GM18505 (cell line): ENCODE data around the gene NFATC2.
A peak's percentile ranks its signal among the peaks of the same experiment; 100 is the strongest.
"Not testable (repeated sequence)": the region's sequence is repeated elsewhere in the genome, so short reads cannot be mapped to it uniquely, and the experiment has no call there.

Source experiments
- ATAC-seq: cut with Tn5 transposase; IDR thresholded peaks from one replicate; pipeline ENCODE4 v1.9.1; 2021; ENCODE audit not compliant: unreplicated experiment
- POLR2A ChIP-seq: IDR thresholded peaks from 4 replicates; pipeline ENCODE4 v1.6.1; 2011; ENCODE audit warnings: borderline replicate concordance; ENCODE audit not compliant: insufficient read depth, insufficient read length; ENCODE audit errors: extremely low read depth

NFATC2 gene

DNA sequence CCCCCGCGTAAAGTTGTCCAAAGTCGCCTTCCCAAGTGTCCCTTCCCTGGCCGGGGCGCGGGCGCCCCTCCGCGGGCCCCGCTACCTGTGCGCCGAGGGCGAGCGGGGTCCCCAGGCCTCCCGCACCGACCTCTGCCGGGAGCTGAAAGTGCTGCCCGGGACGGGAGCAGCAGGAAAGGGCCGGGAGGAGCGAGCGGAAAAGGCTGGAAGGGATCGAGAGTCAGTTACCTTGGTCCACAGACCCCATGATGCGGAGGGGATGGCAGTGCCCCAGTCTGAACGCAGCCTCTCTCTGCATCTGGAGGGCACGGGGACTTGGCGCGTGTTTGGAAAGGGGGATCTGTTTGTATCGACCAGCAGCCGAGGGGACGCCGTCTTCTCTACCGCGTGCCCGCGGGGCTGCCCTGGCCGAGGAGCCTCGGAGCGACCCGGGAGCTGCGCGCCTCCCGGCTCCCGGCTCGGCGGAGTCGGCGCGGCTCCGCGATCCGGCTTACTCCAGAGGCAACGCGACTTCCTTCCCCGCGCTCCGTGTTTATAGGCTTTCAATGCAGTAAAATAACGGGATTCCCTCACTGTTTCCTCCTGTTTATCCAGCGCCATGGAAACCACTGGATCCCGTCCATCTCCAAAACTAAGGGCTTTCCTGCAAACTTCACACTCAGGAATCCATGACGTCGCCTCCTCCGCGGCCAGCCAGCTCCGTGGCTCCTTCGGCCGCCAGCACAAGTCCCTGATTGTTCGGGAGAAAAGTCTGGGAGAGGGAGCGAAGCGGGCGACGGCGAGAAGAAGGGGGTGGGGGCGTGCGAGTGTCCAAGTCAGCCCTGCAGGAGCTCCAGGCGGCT is 20.0 kb upstream of the NFATC2 start:
- TF ChIP-seq POLR2A = no peak
- ATAC-seq = no peak

DNA sequence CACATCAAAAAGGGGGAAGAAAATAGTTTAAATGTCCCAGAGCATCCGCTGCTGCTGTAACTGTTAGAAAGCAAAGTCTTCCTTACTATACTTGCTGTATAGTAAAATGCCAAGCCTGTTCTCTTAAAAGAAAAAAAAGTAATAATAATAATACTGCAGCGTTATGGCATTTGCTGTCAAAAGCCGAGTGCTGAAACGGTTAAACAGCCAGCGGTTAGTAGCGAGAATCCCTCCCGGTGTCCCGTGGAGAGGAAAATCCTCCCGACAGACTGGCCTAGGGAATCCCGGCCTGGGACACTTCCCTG is 19.5 kb upstream of the NFATC2 start:
- no peak for ATAC-seq

DNA sequence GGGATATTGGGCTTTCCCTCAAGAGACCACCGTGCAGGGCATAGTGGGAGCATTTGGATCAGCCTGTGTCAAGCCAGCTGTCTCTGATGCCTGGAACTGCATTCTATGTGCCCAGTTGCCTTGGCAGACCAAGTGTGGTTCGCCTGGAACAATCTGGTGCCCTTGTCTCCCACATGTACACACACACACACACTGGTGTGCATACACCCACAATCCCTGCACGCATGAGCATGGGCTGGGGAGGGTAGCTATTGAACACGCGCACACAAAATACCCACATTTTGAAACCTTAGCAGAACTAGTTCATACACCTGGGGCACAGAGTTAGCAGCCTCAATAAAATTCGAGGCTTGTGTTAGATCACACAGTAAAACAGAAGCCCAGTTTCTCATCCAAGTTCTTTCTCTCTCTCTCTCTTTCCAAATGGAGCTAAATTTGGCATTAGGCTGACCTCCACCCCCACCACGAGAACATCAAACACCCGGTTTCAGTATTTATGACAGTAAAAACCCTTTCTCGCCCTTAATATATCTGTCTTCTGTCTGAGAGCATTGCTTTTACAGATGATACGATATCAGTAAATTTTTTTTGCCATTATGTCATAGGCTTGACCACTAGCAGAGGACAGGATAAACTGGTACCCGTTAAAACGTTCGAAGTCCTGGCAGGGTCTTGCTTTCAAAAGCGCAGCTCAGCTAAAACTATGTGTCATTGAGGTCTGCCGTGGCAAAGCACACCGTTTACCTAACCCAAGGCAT is 18.2 kb upstream of the NFATC2 start:
- TF ChIP-seq POLR2A = no peak

More for the DNA sequence above, 19.5 kb upstream of the NFATC2 start:
- TF ChIP-seq POLR2A = no peak

DNA sequence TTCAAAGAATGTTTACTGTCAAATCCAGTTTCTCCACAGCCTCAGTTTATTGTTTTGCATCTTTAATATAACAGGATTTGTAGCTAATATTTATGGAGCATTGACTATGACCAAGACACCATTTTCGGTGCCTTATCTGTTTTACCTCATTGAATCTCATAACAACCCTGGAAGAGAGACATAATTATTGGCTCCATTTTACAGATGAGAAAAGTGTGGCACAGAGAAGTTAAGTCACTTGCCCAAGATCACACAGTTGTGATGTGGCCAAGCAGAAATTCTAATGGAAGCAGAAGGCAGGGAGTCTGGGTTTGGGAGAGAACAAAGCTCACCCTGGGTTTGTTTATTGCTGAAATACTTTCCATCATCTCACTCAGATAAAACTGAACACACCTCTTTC is 17.5 kb upstream of the NFATC2 start:
- no peak for TF ChIP-seq POLR2A
- ATAC-seq = no peak

More for the DNA sequence above, 18.2 kb upstream of the NFATC2 start:
- ATAC-seq = no peak

DNA sequence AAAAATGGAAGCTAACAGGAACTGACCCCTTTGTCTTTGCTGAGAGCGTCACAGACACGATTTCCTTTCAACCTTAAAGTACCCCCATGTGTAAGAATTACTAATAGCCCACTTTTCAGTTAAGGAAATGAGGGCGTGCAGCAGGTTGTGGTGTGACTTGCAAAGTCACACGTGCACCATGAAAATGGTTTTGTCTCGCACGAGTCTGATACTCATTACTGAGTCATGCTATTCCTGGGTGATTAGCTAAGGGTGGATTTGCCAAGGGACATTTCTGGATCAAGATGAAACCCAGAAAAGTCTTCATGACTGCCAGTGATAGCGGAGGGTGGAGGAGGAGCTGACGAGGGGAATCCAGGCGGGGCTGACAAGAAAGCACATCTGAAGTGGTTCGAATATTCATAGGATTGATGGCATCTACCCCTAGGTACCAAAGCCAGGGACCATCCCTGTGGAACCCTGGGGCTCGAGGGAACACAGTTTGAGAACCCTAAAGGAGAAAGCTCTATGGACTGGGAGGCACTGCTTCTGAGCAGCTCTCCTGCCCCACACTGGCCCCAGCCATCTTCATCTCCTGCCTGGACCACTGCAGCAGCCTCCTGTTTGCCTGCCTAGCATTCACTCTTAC is 12.1 kb upstream of the NFATC2 start:
- no peak for ATAC-seq

DNA sequence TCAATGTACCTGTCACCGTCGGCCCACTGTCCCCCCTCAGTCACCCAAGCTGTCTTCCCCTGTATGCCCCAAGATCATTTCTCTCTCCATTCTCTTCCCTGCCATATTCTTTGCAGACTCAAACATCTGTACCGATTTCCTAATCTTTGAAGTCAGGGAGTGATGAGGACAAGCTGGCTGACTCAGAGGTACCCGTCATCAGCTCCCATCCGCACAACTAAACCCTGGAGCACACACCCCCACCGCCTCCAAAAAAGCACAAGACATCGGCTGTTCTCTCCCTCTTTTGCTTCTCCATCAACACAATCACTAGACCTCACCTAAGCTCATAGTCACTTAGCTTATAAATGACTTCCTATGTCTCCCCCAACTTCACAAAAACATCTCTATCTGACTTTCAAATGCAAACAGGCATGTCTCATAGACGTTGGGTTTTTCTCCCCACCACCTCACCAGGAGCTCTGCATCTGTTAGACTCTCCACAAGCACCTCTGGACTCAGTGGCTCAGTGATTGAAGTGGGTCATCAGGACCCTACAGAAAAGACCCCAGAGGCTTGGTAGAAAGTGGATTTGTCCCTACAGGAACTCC is 11.5 kb upstream of the NFATC2 start:
- no peak for TF ChIP-seq POLR2A
- ATAC-seq = no peak

More for the DNA sequence above, 12.1 kb upstream of the NFATC2 start:
- TF ChIP-seq POLR2A = no peak

DNA sequence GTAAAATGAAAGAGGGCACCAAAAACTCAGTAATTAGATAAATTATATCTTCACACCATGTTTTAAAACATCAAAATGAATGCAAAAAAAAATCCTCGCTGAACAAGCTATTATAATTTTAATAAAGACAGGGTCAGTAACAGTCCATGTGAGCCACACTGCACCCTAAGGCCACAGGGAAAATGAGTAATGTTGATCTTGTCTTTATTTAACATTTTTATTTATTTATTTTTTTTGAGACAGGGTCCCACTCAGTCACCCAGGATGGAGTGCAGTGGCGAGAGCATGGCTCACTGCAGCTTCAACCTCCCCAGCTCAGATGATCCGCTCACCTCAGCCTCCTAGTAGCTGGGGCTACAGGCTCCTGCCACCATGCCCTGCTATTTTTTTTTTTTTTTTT is 8.7 kb upstream of the NFATC2 start:
- no peak for TF ChIP-seq POLR2A
- no peak for ATAC-seq

DNA sequence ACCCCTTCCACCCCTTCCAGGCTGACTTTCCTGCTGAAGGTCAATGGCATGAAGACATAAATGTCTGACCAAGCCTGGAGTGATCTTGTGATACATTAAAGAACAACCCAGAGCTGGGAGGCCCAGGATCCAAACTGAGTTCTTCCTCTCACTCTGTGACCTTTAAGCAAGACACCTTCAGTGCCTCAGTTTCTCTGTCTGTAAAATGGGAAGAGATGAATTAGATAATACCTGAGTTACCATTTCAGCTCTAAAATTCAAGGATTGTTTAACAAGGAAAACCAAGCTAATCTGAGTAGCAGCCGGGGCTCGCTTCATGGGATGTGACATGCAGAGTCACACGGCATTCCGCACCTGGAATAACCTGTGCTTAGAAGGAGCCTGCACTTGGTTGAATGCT is 7.0 kb upstream of the NFATC2 start:
- TF ChIP-seq POLR2A = no peak
- no peak for ATAC-seq

DNA sequence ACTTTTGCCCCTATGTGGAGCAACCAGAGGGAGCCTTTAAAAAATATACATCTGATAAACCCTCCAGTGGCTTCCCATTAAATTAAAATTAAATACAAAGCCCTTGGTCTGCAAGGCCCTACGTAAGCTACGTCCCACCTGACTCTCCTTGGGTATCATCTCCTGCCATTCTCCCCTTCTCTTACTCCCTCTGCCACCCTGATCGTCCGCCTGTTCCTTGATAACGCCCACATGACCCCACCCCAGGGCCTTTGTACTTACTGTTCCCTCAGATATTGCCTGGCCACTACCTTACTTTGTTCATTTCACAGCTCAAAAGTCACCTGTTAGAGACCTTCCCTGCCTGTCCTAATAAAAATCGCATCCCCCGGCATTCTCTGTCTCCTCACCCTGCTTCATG is 5.4 kb upstream of the NFATC2 start:
- TF ChIP-seq POLR2A = no peak
- no peak for ATAC-seq

DNA sequence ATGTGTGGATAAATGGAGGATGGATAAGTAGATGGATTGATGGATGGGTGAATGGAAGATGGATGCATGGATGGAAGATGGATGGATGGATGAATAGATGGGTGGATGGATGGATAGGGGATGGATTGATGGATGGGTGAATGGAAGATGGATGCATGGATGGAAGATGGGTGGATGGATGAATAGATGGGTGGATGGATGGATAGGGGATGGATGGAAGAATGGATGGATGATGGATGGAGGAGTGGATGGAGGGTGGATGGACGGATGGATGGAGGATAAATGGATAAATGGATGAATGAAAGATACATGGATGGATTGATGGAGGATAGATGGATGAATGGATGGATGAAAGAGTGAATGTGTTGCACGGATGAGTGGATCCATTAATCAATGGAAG is 3.0 kb upstream of the NFATC2 start:
- ATAC-seq = no peak

DNA sequence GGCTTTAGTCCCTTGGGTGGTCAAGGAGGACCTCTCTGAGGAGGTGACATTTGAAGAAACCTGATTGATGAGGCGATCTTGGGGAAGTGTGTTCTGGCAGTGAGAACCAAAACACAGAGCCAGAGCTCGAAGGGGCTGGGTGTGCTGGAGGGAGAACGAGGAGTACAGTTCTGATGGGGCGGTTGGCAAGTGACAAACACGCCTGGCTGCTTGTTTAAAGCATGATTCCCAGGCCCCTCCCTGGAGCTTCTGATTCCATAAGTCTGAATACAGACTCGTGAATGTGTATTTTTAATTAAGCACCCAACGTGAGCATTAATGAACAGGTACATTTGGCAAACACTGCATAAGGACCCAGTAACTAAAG is 886 bp upstream of the NFATC2 start:
- no peak for TF ChIP-seq POLR2A

More for the DNA sequence above, 3.0 kb upstream of the NFATC2 start:
- TF ChIP-seq POLR2A = no peak

DNA sequence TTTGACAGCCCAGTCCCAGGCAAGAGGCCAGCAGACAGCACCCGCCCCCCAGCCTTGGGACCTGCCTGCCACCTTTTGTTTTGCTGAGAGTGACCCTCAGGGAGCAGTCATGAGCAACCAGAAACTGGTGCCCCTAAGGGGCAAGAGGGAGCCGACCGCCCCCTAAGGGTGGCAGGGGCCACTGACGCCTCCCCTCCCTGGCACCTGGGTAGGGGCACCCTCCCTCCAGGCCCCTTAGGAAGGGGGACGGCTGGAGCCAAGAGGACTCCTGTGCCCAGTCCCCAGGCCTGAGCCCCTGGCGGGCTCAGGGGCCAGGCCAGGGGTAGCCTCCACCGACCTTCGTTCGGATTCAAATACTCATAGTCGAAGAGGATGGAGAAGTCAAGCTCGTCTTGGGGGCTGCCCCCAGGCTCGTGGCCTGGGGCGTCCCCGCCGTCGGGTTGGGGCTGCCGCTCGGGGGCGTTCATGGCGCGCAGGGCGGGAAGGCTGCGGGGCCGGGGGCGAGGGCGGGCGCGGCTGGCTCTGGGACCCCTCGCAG is 417 bp downstream of the NFATC2 start:
- TF ChIP-seq POLR2A = no peak

More for the DNA sequence above, 886 bp upstream of the NFATC2 start:
- no peak for ATAC-seq

DNA sequence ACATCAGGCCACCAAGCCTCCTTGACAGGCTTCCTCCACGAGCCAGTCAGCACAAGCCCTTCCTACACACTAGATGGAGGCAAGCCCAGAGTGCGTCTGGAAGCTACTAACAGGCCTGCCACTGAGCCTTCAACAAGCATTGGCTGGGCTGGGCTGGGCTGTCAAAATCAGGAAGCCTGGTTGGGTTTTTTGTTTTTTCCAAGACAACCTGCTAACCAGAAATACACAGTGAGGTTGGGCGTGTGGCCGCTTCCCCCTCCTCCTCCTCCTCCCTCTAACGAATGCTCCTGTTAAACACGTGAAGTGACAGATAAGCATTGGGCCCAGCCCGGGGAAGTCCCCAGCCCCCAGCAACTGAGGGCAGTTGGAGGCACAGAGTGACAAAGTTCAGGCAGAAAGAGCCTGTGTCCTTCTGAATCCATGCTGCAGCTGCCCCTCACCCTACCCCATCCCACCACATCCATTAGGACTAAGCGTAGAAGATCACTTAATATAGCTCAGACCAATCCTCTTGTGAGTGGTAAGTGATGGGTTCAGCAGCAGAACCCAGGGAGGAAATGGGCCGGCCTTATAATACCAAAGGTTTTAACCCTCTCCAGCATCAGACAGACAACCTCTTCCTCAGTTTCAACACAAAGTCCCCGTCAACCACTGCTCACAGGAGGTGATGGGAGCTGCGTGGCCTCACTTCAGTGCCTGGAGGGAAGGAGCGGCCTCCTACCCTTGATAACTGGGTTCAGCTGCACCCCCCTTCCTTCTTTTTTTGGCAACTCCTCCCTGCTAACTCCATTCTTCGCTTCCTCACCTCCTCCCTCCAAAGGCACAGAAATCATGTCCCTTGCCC is 1.1 kb downstream of the NFATC2 start:
- TF ChIP-seq POLR2A = peak; percentile 39
- peak; percentile 42 for ATAC-seq

More for the DNA sequence above, 417 bp downstream of the NFATC2 start:
- peak; percentile 45 for ATAC-seq

DNA sequence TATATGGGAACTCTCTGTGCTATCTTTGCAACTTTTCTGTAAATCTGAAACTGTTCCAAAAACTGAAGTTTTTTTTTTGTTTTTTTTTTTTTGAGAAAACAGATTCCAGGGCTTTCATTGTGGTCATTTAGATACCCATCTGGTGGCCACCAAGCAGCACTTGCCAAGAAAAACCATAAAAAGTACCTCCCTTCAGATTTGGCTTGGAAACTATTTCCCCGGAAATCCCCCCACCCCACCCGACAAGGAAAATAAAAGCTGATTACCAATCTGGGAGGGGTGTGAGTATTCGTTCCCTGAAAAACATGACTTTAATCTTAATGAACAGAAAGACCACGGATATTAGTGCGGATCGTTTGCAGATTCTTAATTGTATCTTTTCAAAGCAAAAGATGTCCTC is 1.9 kb downstream of the NFATC2 start:
- no peak for ATAC-seq
- no peak for TF ChIP-seq POLR2A

DNA sequence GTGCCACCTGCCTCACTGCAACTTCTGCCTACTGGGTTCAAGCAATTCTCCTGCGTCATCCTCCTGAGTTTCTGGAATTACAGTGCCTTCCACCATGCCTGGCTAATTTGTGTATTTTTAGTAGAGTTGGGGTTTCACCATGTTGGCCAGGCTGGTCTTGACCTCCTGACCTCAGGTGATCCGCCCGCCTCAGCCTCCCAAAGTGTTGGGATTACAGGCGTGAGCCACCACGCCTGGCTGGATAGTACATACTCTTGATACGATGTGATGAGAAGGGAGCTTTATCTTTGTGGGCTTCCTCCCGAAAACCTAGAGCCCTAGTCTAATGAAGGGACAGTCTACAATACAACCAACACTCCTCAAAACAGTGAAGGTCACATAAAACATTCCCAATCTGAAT is 2.4 kb downstream of the NFATC2 start:
- ATAC-seq = not testable (repeated sequence)
